GM12878 (cell line): ENCODE data around the gene CBLB. TPM values are rescaled to one million over a fixed set of nuclear protein-coding genes. Genes with fewer than 3 reads are reported as not detected.

Source experiments
- ATAC-seq: fragments of 200-7000 bp; cut with Tn5 transposase; 3 replicates; pipeline ENCODE4 v1.9.1; 2020; ENCODE audit warnings: mild to moderate bottlenecking, moderate library complexity
- BruUV-seq: library from RNA; stranded (reverse); fragments of 400-500 nt; replicated peaks from 2 replicates; lab custom pipeline; 2021; lab: Mats Ljungman, UMichigan
- CTCF ChIA-PET: fragments of 300-600 bp; sonication (Branson Sonifier 250); formaldehyde crosslinking; extraction: SDS; loops from one replicate; lab custom pipeline; 2021; ENCODE audit warnings: inconsistent platforms; lab: Yijun Ruan, JAX
- POLR2A ChIA-PET: fragments of 350-600 bp; formaldehyde crosslinking; extraction: SDS; loops from one replicate; lab custom pipeline; 2021; ENCODE audit warnings: inconsistent platforms; lab: Charles Lee
- RAD21 ChIA-PET: fragments of 300-600 bp; sonication (Branson Sonifier 250); formaldehyde crosslinking; loops from one replicate; lab custom pipeline; 2023; ENCODE audit warnings: antibody characterized with exemption; ENCODE audit not compliant: unreplicated experiment; lab: Charles Lee
- SMC1A ChIA-PET: fragments of 300-600 bp; sonication (Branson Sonifier 250); formaldehyde crosslinking; loops from one replicate; lab custom pipeline; 2023; ENCODE audit not compliant: unreplicated experiment, uncharacterized antibody; lab: Charles Lee
- DNase-seq: peaks from one replicate; pipeline ENCODE4 v3.0.0-alpha.2; 2011; ENCODE audit warnings: low read depth, low spot score
- FAIRE-seq: peaks from 3 replicates; lab custom pipeline; 2011; peaks lifted over from hg19 to GRCh38; lab: Jason Lieb, UNC
- H2AFZ ChIP-seq: 2 replicates; pipeline ENCODE4 v1.6.0; 2011; ENCODE audit warnings: low read depth, low read length, control low read depth; ENCODE audit not compliant: control insufficient read depth
- H3K27ac ChIP-seq: 2 replicates; pipeline ENCODE4 v1.5.1; 2011; ENCODE audit warnings: control low read depth; ENCODE audit not compliant: control insufficient read depth, insufficient read depth
- H3K27me3 ChIP-seq, 2 experiments: replicated peaks in 1 of 2; 2 replicates each; pipeline versions ENCODE4 v1.6.0 to v1.6.1; 2011; ENCODE audit warnings: low read length in 1 of 2; ENCODE audit not compliant: control insufficient read depth in 2 of 2, insufficient read depth in 2 of 2
- H3K36me3 ChIP-seq, 2 experiments: 2 replicates each; pipeline ENCODE4 v1.5.1; 2011; ENCODE audit warnings: low read length in 1 of 2; ENCODE audit not compliant: control insufficient read depth in 2 of 2, insufficient read depth in 2 of 2
- H3K4me1 ChIP-seq: 2 replicates; pipeline ENCODE4 v1.6.1; 2011; ENCODE audit warnings: mild to moderate bottlenecking, low read length, moderate library complexity, mixed read lengths; ENCODE audit not compliant: control insufficient read depth, insufficient read depth
- H3K4me2 ChIP-seq: 2 replicates; pipeline ENCODE4 v1.6.0; 2011; ENCODE audit warnings: control low read depth; ENCODE audit not compliant: control insufficient read depth, insufficient read depth
- H3K4me3 ChIP-seq: fragments of 200-600 bp; sonication (generic); 2 replicates; pipeline ENCODE4 v1.5.1; 2016
- H3K79me2 ChIP-seq: 2 replicates; pipeline ENCODE4 v1.6.0; 2011; ENCODE audit warnings: low read length; ENCODE audit not compliant: control insufficient read depth, insufficient read depth
- H3K9ac ChIP-seq: 2 replicates; pipeline ENCODE4 v1.8.0; 2011; ENCODE audit warnings: low read length, control low read depth, mixed read lengths; ENCODE audit not compliant: control insufficient read depth, insufficient read depth
- H3K9me3 ChIP-seq: replicated peaks from 3 replicates; pipeline ENCODE4 v1.5.1; 2011; ENCODE audit warnings: mild to moderate bottlenecking, low read length; ENCODE audit not compliant: control insufficient read depth, insufficient read depth
- H4K20me1 ChIP-seq: 2 replicates; pipeline ENCODE4 v1.6.0; 2011; ENCODE audit not compliant: control insufficient read depth, insufficient read depth
- BHLHE40 ChIP-seq, 2 experiments: fragments of 450-650 bp in 1 of 2; IDR thresholded peaks; 2 replicates each; pipeline ENCODE4 v1.6.1; 2011 to 2017; ENCODE audit warnings: low read depth in 2 of 2, borderline replicate concordance in 1 of 2, improper control_type of control experiment in 1 of 2, low read length in 1 of 2, mild to moderate bottlenecking in 1 of 2
- NFIC ChIP-seq: IDR thresholded peaks from 2 replicates; pipeline ENCODE4 v1.6.1; 2012; ENCODE audit warnings: low read depth, mild to moderate bottlenecking, inconsistent platforms, low read length, moderate library complexity
- NFYB ChIP-seq: IDR thresholded peaks from 2 replicates; pipeline ENCODE4 v1.6.1; 2011; ENCODE audit warnings: low read depth, mild to moderate bottlenecking, low read length, improper control_type of control experiment, moderate library complexity; ENCODE audit not compliant: insufficient read depth
- SIX5 ChIP-seq: IDR thresholded peaks from 2 replicates; pipeline ENCODE4 v1.6.1; 2011; ENCODE audit warnings: mild to moderate bottlenecking, low read depth, low read length, moderate library complexity; ENCODE audit not compliant: severe bottlenecking
- SMAD5 ChIP-seq: IDR thresholded peaks from 2 replicates; pipeline ENCODE4 v1.6.1; 2016; ENCODE audit warnings: antibody characterized with exemption, low read depth
- WGBS: methylation state at CpG from one replicate; pipeline ENCODE4 v1.1.6; 2016; ENCODE audit warnings: low lambda C conversion rate; ENCODE audit not compliant: insufficient replicate concordance, insufficient coverage; ENCODE audit errors: missing lambda C conversion rate; 5-methylcytosine and 5-hydroxymethylcytosine counted together
- in situ Hi-C: fragments of 300-500 bp; cut with MboI; formaldehyde crosslinking; loops from 9 replicates; pipeline ENCODE4 v1.14.3; 2018; ENCODE audit warnings: mixed read lengths
- intact Hi-C: fragments of 100-400 bp; cut with micrococcal nuclease; formaldehyde crosslinking; loops from one replicate; pipeline ENCODE4 v1.14.2; 2022; ENCODE audit not compliant: unreplicated experiment
- polyA plus RNA-seq, 11 experiments: library from polyadenylated mRNA; depleted of rRNA in 4 of 11; unstranded in 6 of 11; stranded (reverse) in 5 of 11; fragments of >200 nt; fragmentation: Nextera tagmentation in 4 of 11; fragmentation: Illumina TruSeq in 1 of 11; extraction: Ambion mirVana in 4 of 11; extraction: Trizol in 1 of 11; gene quantifications; 1 replicate in 1 of 11; 2 replicates in 10 of 11; pipeline versions ENCODE4 v1.2.1 to v1.2.3, GENCODE V29; 2011 to 2016; ENCODE audit warnings: inconsistent platforms in 2 of 11, missing spikeins in 2 of 11, low read depth in 1 of 11
- total RNA-seq, 4 experiments: library from RNA; depleted of rRNA in 3 of 4; stranded (reverse); fragments of >200 nt in 3 of 4; fragmentation: Illumina TruSeq in 1 of 4; extraction: Trizol in 1 of 4; gene quantifications; 2 replicates each; pipeline versions ENCODE4 v1.2.1 to v1.2.3, GENCODE V29; 2013 to 2021
- TF ChIP-seq, protein P1 (sequence below): fragments of 450-650 bp; IDR thresholded peaks from 2 replicates; pipeline ENCODE4 v1.6.1; 2016; ENCODE audit warnings: mild to moderate bottlenecking

CBLB gene
- total and polyA plus RNA-seq, 10 of the 15 experiments (the other 5 are each of a cell fraction or from before 2014, with no cell fraction given) = 17.2 to 107 (median 41.9) TPM

DNA sequence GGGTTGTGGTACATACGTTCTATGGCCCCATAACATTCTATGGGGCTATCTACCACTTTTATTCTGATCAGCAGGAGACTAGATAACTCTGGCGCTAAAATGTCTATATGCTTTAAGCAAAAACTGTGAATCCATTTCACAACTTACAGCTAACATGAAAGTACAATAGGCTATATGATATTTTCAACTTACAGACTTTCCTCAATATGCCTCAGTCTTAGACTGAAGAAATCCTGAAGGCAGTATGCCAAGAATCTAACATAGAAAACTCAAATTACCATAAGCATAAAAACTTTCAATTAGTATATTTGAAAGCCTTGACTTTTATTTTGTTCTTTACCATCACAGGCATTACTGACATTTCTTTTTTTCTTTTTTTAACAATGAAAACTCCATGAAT, 81.4 kb downstream of the CBLB start:
- DNase-seq (no peak), FAIRE-seq (no peak), ATAC-seq (no peak)
- intact Hi-C loops = no loop called here
- 92% methylated on average over 2 of the region's 2 CpGs for WGBS
- ChIA-PET CTCF (interaction anchor here (1.0 to 1.5 kb wide), 2 partner anchors 50 to 822 kb away, joined by 3 to 4 read pairs; no protein-coding TSS in a partner anchor), RAD21 (interaction anchor here (0.9 kb wide), 1 partner anchor 36 kb away, joined by 3 read pairs; no protein-coding TSS in a partner anchor), POLR2A (interaction anchor here (1.2 kb wide), 1 partner anchor 14 kb away, joined by 3 read pairs; no protein-coding TSS in a partner anchor), SMC1A (interaction anchor here (1.1 to 2.9 kb wide), 5 partner anchors 8 to 75 kb away, joined by 3 to 11 read pairs (median 3); no protein-coding TSS in a partner anchor)
- Histone ChIP-seq H2AFZ (no peak overlapping the region), H3K4me2 (no peak overlapping the region), H4K20me1 (no peaks in the 10 kb centered on the region), H3K27ac (no peak overlapping the region), H3K9me3 (peaks cover 4% of the 10 kb centered on the region; the same call in 2 of the 3 replicates), H3K36me3 (no peaks in the 10 kb centered on the region; a peak in 2 of 4 replicates), H3K27me3 (no peaks in the 10 kb centered on the region), H3K79me2 (peaks cover 14% of the 10 kb centered on the region), H3K9ac (no peak overlapping the region), H3K4me3 (no peak overlapping the region), H3K4me1 (no peaks in the 10 kb centered on the region)
- TF ChIP-seq NFIC (no peak), SMAD5 (no peak), SIX5 (no peak), BHLHE40 (IDR thresholded peaks at IDR 0.05; ENCODE audit: borderline replicate concordance in 1 of 2, low read depth in 2 of 2, low read length in 1 of 2) (no peak), NFYB (no peak)
- TF ChIP-seq, protein P1, sequence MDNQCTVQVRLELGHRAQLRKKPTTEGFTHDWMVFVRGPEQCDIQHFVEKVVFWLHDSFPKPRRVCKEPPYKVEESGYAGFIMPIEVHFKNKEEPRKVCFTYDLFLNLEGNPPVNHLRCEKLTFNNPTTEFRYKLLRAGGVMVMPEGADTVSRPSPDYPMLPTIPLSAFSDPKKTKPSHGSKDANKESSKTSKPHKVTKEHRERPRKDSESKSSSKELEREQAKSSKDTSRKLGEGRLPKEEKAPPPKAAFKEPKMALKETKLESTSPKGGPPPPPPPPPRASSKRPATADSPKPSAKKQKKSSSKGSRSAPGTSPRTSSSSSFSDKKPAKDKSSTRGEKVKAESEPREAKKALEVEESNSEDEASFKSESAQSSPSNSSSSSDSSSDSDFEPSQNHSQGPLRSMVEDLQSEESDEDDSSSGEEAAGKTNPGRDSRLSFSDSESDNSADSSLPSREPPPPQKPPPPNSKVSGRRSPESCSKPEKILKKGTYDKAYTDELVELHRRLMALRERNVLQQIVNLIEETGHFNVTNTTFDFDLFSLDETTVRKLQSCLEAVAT = no peak
- no TSS peak for BruUV-seq
- in situ Hi-C loops = no loop called here
